Measurements from ENCODE around the gene B2M. TPM values are rescaled to one million over a fixed set of nuclear protein-coding genes. Genes with fewer than 3 reads are reported as not detected.

The B2M gene
- total and polyA plus RNA-seq, 10 of the 15 experiments (the other 5 are each of a cell fraction or from before 2014, with no cell fraction given): 2,901 to 22,794 (median 8,374) TPM

DNA sequence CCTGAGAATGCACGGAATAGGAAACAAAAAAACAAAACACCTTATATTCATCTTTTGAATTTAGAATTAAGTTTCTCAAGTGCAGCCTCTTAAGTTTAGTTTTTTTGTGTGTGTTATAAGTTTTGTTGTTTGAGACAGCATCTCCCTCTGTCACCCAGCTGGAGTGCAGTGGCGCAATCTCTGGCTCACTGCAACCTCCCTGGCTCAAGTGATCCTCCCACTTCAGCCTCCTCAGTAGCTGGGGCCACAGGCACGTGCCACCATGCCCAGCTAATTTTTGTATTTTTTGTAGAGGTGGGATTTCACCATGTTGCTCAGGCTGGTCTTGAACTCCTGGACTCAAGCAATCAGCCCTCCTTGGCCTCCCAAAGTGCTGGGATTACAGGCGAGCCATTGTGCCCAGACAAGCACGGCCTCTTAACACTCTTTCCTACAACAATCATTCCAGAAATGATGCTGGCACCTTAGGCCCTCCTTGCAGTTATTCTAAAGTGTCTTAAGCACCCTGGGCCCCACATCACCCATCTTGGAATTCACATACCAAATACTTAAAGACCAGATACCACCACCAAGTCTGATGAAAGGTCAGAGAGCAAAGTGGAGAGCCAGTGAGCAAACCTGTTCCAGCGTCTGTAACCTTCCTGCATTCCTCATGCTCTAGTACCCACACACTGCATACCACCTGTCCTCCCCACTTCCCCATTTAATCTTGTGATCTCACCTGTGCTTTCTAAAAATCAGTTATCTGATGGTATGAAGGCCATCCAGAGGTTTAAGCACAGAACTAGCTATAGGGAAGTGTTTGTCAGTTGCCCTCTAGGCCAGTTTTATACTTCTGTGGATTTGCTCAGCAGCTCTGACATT, 41.0 kb upstream of the B2M start:
- Histone ChIP-seq H3K9me3 (replicated peaks; ENCODE audit: control insufficient read depth, insufficient read depth, low read length) (no peaks in the 10 kb centered on the region; the same call in 2 of the 3 replicates), H3K4me1 (ENCODE audit: control insufficient read depth, insufficient read depth, low read length) (peaks cover 57% of the 10 kb centered on the region), H2AFZ (ENCODE audit: control insufficient read depth, low read depth, low read length) (no peak overlapping the region), H3K27ac (ENCODE audit: control insufficient read depth, insufficient read depth) (peak overlapping the region; percentile 53; the same call in 1 of the 2 replicates), H3K36me3 (ENCODE audit: control insufficient read depth in 2 of 2, insufficient read depth in 2 of 2, low read length in 1 of 2) (peaks cover 0 to 2% of the 10 kb centered on the region in 2 experiments; a peak in 1 of 4 replicates), H3K4me2 (ENCODE audit: control insufficient read depth, insufficient read depth) (no peak overlapping the region; the same call in 1 of the 2 replicates), H3K9ac (ENCODE audit: control insufficient read depth, insufficient read depth, low read length) (no peak overlapping the region), H3K4me3 (no peak overlapping the region), H3K27me3 (replicated peaks in 1 of 2; ENCODE audit: control insufficient read depth in 2 of 2, insufficient read depth in 2 of 2, low read length in 1 of 2) (no peaks in the 10 kb centered on the region), H3K79me2 (ENCODE audit: control insufficient read depth, insufficient read depth, low read length) (peaks cover 15% of the 10 kb centered on the region), H4K20me1 (ENCODE audit: control insufficient read depth, insufficient read depth) (no peaks in the 10 kb centered on the region)
- ATAC-seq: peak; percentile 22
- 71% methylated on average over 6 of the region's 6 CpGs for WGBS (ENCODE audit: insufficient coverage, insufficient replicate concordance, low lambda C conversion rate, missing lambda C conversion rate)
- no peak for DNase-seq (ENCODE audit: low read depth, low spot score)
- BruUV-seq (replicated peaks): no TSS peak
- no peak for FAIRE-seq
- ChIA-PET SMC1A (ENCODE audit: uncharacterized antibody, unreplicated experiment) (interaction anchor here (0.9 to 3.0 kb wide), 6 partner anchors 13 to 68 kb away, joined by 3 to 15 read pairs (median 3); partner anchors contain the start of genes B2M, PATL2 and TRIM69), RAD21 (ENCODE audit: unreplicated experiment) (interaction anchor here (9.8 to 18.1 kb wide), 2 partner anchors 41 to 62 kb away, joined by 231 to 680 read pairs; partner anchors contain the start of genes B2M, PATL2 and TRIM69), POLR2A (interaction anchor here (0.6 to 11.4 kb wide), 8 partner anchors 12 to 66 kb away, joined by 3 to 194 read pairs (median 8); partner anchors contain the start of genes B2M, PATL2 and TRIM69), CTCF (interaction anchor here (0.6 to 9.8 kb wide), 8 partner anchors 10 to 839 kb away, joined by 3 to 203 read pairs (median 4); partner anchors contain the start of genes B2M, PATL2 and TRIM69)
- in situ Hi-C loops (cut with MboI): no loop called here
- peak; percentile 86 for TF ChIP-seq SPI1 (IDR thresholded peaks at IDR 0.05; ENCODE audit: borderline replicate concordance, insufficient read depth, low read depth, low read length)
- TF ChIP-seq, protein P1, sequence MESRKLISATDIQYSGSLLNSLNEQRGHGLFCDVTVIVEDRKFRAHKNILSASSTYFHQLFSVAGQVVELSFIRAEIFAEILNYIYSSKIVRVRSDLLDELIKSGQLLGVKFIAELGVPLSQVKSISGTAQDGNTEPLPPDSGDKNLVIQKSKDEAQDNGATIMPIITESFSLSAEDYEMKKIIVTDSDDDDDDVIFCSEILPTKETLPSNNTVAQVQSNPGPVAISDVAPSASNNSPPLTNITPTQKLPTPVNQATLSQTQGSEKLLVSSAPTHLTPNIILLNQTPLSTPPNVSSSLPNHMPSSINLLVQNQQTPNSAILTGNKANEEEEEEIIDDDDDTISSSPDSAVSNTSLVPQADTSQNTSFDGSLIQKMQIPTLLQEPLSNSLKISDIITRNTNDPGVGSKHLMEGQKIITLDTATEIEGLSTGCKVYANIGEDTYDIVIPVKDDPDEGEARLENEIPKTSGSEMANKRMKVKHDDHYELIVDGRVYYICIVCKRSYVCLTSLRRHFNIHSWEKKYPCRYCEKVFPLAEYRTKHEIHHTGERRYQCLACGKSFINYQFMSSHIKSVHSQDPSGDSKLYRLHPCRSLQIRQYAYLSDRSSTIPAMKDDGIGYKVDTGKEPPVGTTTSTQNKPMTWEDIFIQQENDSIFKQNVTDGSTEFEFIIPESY (IDR thresholded peaks at IDR 0.05): no peak
- no peak for TF ChIP-seq BHLHE40 (IDR thresholded peaks at IDR 0.05; ENCODE audit: borderline replicate concordance in 1 of 2, low read depth in 2 of 2, low read length in 1 of 2)
- intact Hi-C loops (cut with micrococcal nuclease; ENCODE audit: unreplicated experiment): no loop called here
